Heart left ventricle (tissue), 13 donors: ENCODE data around the gene TAB2.

Experiments
- POLR2A ChIP-seq, 2 donors: fragments of 450-650 bp; IDR thresholded peaks; one replicate each; pipeline ENCODE4 v1.6.1; 2017; ENCODE audit warnings: antibody characterized with exemption in 2 of 2, mild to moderate bottlenecking in 2 of 2, moderate library complexity in 2 of 2
- TF ChIP-seq, protein P1 (sequence below), 12 donors: fragments of 200-600 bp; sonication (generic) in 4 of 12; IDR thresholded peaks; one replicate each; pipeline versions ENCODE4 v1.5.0 to v1.8.0; 2018 to 2022; ENCODE audit warnings: antibody characterized with exemption in 12 of 12, mild to moderate bottlenecking in 5 of 12
- donor health status: ischemic (EF 13 %, LVEDD 7.1; RV severe dilation, severe dysfunction).
- donor health status: DM: no; HTN: yes; CAD: no.
- donor health status: DM: no; HTN: no; CAD: no.
- donor health status: ischemic (EF 25% LVEDD 6.9; RV normal size, moderate dysfunction).
- donor health status: ischemic (EF 25% LVEDD 5.7; RV mildly dilated, moderate dysfunction).
- donor health status: ischemic (EF 35%, LVEDD 5.7; RV mildly dilated, moderate dysfunction).
- donor health status: nonischemic (EF 11% LVEDD 7.7; RV severe dilation, severe dysfunction).
- donor health status: DM: yes; HTN: yes; CAD: no.
- donor health status: PGD.
- donor health status: ischemic (EF 29% LVEDD 5.4; RV normal size, mild dysfunction).
- donor health status: nonischemic (EF 23%, LVEDD 6.1; RV moderate dilation, normal function).

DNA sequence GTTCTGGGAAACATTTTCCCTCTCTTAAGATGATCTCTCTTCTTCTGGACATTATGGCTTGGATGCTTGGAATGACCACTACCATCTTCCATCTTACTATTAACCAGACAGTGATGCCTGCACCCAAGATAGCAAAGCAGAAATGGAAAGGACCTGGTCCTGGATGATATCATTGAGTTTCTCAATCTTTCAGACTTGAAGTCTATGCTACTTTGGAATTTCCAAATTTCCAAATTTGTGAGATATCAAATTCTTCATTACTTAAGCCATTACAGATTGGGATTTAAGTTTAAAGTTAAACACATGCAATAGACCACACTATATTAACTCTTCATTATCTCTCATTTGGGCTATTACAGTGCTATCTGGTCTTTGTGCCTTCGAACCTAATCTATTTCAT is 3.7 kb upstream of the TAB2 start:
- TF ChIP-seq, protein P1, sequence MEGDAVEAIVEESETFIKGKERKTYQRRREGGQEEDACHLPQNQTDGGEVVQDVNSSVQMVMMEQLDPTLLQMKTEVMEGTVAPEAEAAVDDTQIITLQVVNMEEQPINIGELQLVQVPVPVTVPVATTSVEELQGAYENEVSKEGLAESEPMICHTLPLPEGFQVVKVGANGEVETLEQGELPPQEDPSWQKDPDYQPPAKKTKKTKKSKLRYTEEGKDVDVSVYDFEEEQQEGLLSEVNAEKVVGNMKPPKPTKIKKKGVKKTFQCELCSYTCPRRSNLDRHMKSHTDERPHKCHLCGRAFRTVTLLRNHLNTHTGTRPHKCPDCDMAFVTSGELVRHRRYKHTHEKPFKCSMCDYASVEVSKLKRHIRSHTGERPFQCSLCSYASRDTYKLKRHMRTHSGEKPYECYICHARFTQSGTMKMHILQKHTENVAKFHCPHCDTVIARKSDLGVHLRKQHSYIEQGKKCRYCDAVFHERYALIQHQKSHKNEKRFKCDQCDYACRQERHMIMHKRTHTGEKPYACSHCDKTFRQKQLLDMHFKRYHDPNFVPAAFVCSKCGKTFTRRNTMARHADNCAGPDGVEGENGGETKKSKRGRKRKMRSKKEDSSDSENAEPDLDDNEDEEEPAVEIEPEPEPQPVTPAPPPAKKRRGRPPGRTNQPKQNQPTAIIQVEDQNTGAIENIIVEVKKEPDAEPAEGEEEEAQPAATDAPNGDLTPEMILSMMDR (IDR thresholded peaks at IDR 0.05), result no peak
- TF ChIP-seq POLR2A (IDR thresholded peaks at IDR 0.05), result no peak
